HepG2 (cell line): Measurements from ENCODE around the gene PMEPA1.
"Not testable (repeated sequence)": the region's sequence is repeated elsewhere in the genome, so short reads cannot be mapped to it uniquely, and the experiment has no call there.

Source experiments
- CEBPG ChIP-seq: IDR thresholded peaks from 2 replicates; pipeline ENCODE4 v1.6.1; 2016
- CHCHD3 ChIP-seq: sonication (generic); formaldehyde crosslinking; IDR thresholded peaks from 2 replicates; pipeline ENCODE4 v1.8.0; 2022; ENCODE audit warnings: mild to moderate bottlenecking, missing genetic modification reagents, moderate library complexity
- CHD2 ChIP-seq: IDR thresholded peaks from 2 replicates; pipeline ENCODE4 v1.6.1; 2011; ENCODE audit warnings: low read depth, low read length, improper control_type of control experiment
- CTCF ChIP-seq: sonication (generic); formaldehyde crosslinking; IDR thresholded peaks from 2 replicates; pipeline ENCODE4 v1.5.0; 2020; ENCODE audit warnings: mild to moderate bottlenecking, missing genetic modification reagents, moderate library complexity
- EZH2 ChIP-seq: conservative IDR thresholded peaks from 2 replicates; pipeline ENCODE4 v1.6.1; 2012; ENCODE audit warnings: mild to moderate bottlenecking, low read depth, low read length, moderate library complexity
- GTF2F1 ChIP-seq: fragments of 150-350 bp; IDR thresholded peaks from 2 replicates; pipeline ENCODE4 v1.6.1; 2014; ENCODE audit warnings: low read length
- TCF7L2 ChIP-seq: IDR thresholded peaks from 2 replicates; pipeline ENCODE4 v1.6.1; 2011; ENCODE audit warnings: mild to moderate bottlenecking, low read depth, low read length, moderate library complexity
- ZNF138 ChIP-seq: sonication (generic); formaldehyde crosslinking; IDR thresholded peaks from 2 replicates; pipeline ENCODE4 v1.5.0; 2020; ENCODE audit warnings: mild to moderate bottlenecking, low read depth, missing genetic modification reagents
- ZNF549 ChIP-seq: sonication (generic); formaldehyde crosslinking; IDR thresholded peaks from 2 replicates; pipeline ENCODE4 v1.5.0; 2020; ENCODE audit warnings: missing genetic modification reagents
- TF ChIP-seq, protein P1 (sequence below): sonication (generic); formaldehyde crosslinking; IDR thresholded peaks from 2 replicates; pipeline ENCODE4 v1.8.1; 2023; ENCODE audit warnings: mild to moderate bottlenecking, missing genetic modification reagents, borderline replicate concordance

DNA sequence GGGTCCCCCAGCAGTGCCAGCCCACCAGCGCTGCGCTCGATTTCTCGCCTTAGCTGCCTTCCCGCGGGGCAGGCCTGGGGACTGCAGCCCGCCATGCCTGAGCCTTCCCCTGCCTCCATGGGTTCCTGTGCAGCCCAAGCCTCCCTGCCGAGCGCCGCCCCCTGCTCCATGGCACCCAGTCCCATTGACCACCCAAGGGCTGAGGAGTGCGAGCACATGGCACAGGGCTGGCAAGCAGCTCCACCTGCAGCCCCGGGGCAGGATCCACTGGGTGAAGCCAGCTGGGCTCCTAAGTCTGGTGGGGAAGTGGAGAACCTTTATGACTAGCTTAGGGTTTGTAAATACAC, 80.9 kb downstream of the PMEPA1 start:
- TF ChIP-seq ZNF138 (CRISPR knock-in tag); CHD2; CHCHD3 (CRISPR knock-in tag); GTF2F1; TCF7L2; CEBPG; ZNF549 (CRISPR knock-in tag); EZH2; CTCF (CRISPR knock-in tag): not testable (repeated sequence)
- TF ChIP-seq, protein P1, sequence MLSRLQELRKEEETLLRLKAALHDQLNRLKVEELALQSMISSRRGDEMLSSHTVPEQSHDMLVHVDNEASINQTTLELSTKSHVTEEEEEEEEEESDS: not testable (repeated sequence)
